C4-2B (cell line): Measurements from ENCODE around the gene IFNA10.

ENCODE experiments used
- H3K27ac ChIP-seq: fragments of 450-650 bp; 2 replicates; pipeline ENCODE4 v1.5.1; 2017
- CTCF ChIP-seq: fragments of 450-650 bp; conservative IDR thresholded peaks from 2 replicates; pipeline ENCODE4 v1.5.1; 2017; ENCODE audit warnings: mild to moderate bottlenecking
- ZFX ChIP-seq: fragments of 450-650 bp; IDR thresholded peaks from 2 replicates; pipeline ENCODE4 v1.6.1; 2017

IFNA10 gene

GRCh38 chr9:21165516-21165915 is 41.4 kb downstream of the IFNA10 start:
- H3K27ac ChIP-seq, result no peak overlapping the region
- TF ChIP-seq CTCF, result no peak
- TF ChIP-seq ZFX, result no peak

- TF ChIP-seq CTCF (no peak), ZFX (no peak)
- H3K27ac ChIP-seq, result no peak overlapping the region
These were observed 46.8 kb downstream of the IFNA10 start for GRCh38 chr9:21160178-21160577.
